HCT116 (cell line): ENCODE results near the gene PTOV1. TPM values are rescaled to one million over a fixed set of nuclear protein-coding genes. Genes with fewer than 3 reads are reported as not detected.

Experiments
- ATAC-seq: fragments of 200-7000 bp; cut with Tn5 transposase; 2 replicates; pipeline ENCODE4 v1.9.1; 2020; ENCODE audit warnings: mild to moderate bottlenecking, moderate library complexity
- BruUV-seq: library from RNA; stranded (reverse); fragments of 400-500 nt; replicated peaks from 2 replicates; lab custom pipeline; 2021; lab: Mats Ljungman, UMichigan
- CTCF ChIA-PET: fragments of 300-600 bp; sonication (Branson Sonifier 250); formaldehyde crosslinking; loops from one replicate; lab custom pipeline; 2021; ENCODE audit warnings: antibody characterized with exemption; lab: Charles Lee
- POLR2A ChIA-PET: fragments of 300-600, 350-600 bp; sonication (Branson Sonifier 250); formaldehyde crosslinking; loops from one replicate; lab custom pipeline; 2021; ENCODE audit warnings: antibody characterized with exemption; lab: Charles Lee
- RAD21 ChIA-PET, 2 experiments: fragments of 300-600 bp; sonication (Branson Sonifier 250); formaldehyde crosslinking; loops; one replicate each; lab custom pipeline; 2023; ENCODE audit warnings: low total read pairs in 2 of 2; ENCODE audit not compliant: uncharacterized antibody in 2 of 2, unreplicated experiment in 2 of 2, low non-redundant PET in 1 of 2; lab: Charles Lee
- DNase-seq: peaks from one replicate; pipeline ENCODE4 v3.0.0-alpha.2; 2010; ENCODE audit warnings: low read depth, low spot score
- H2AFZ ChIP-seq: fragments of 200-600 bp; shearing (Covaris generic), sonication (generic); 2 replicates; pipeline ENCODE4 v1.6.1; 2017; ENCODE audit warnings: low read depth, mixed run types, mixed read lengths, antibody characterized with exemption, low read length; ENCODE audit not compliant: poor library complexity, severe bottlenecking
- H3K27ac ChIP-seq: 2 replicates; pipeline ENCODE4 v1.5.1; 2012; ENCODE audit warnings: low read depth, low read length
- H3K27me3 ChIP-seq: fragments of 200-600 bp; sonication (generic); 2 replicates; pipeline ENCODE4 v1.6.1; 2016; ENCODE audit warnings: mixed run types, low read length, mixed read lengths; ENCODE audit not compliant: insufficient read depth
- H3K36me3 ChIP-seq, 2 experiments: fragments of 200-500 bp in 1 of 2; fragments of 200-600 bp in 1 of 2; sonication (Bioruptor generic) in 1 of 2; sonication (generic) in 1 of 2; 2 replicates each; pipeline versions ENCODE4 v1.5.1 to v1.6.1; 2014 to 2016; ENCODE audit warnings: low read length in 2 of 2, inconsistent platforms in 1 of 2, mixed read lengths in 1 of 2, mixed run types in 1 of 2; ENCODE audit not compliant: insufficient read depth in 2 of 2, control insufficient read depth in 1 of 2
- H3K4me1 ChIP-seq, 2 experiments: fragments of 200-600 bp in 1 of 2; sonication (generic) in 1 of 2; 2 replicates each; pipeline versions ENCODE4 v1.5.1 to v1.6.1; 2012 to 2017; ENCODE audit warnings: low read length in 2 of 2, inconsistent platforms in 1 of 2, mild to moderate bottlenecking in 1 of 2, mixed read lengths in 1 of 2, mixed run types in 1 of 2, moderate library complexity in 1 of 2; ENCODE audit not compliant: insufficient read depth in 2 of 2, control insufficient read depth in 1 of 2
- H3K4me2 ChIP-seq: fragments of 200-600 bp; sonication (generic); 2 replicates; pipeline ENCODE4 v1.6.1; 2017; ENCODE audit warnings: mixed run types, low read length, mixed read lengths
- H3K4me3 ChIP-seq, 2 experiments: fragments of 200-600 bp in 1 of 2; sonication (generic) in 1 of 2; replicated peaks in 1 of 2; 2 replicates each; pipeline ENCODE4 v1.5.1; 2011 to 2016; ENCODE audit warnings: low read length in 2 of 2, control low read depth in 1 of 2, low read depth in 1 of 2, mild to moderate bottlenecking in 1 of 2, mixed read lengths in 1 of 2, mixed run types in 1 of 2
- H3K79me2 ChIP-seq: fragments of 200-600 bp; sonication (generic); 2 replicates; pipeline ENCODE4 v1.6.1; 2017; ENCODE audit warnings: mild to moderate bottlenecking, mixed run types, low read length, moderate library complexity, mixed read lengths; ENCODE audit not compliant: insufficient read depth
- H3K9ac ChIP-seq: fragments of 200-600 bp; sonication (generic); 2 replicates; pipeline ENCODE4 v1.6.1; 2016; ENCODE audit warnings: low read length, mixed read lengths
- H3K9me2 ChIP-seq: fragments of 200-600 bp; sonication (generic), shearing (Covaris generic); 2 replicates; pipeline ENCODE4 v1.6.1; 2017; ENCODE audit warnings: mixed run types, mild to moderate bottlenecking, moderate library complexity; ENCODE audit not compliant: insufficient read depth
- H3K9me3 ChIP-seq, 2 experiments: fragments of 200-500 bp in 1 of 2; fragments of 200-600 bp in 1 of 2; sonication (Bioruptor generic) in 1 of 2; sonication (generic) in 1 of 2; 2 replicates each; pipeline ENCODE4 v1.6.1; 2014 to 2017; ENCODE audit warnings: low read length in 2 of 2, mixed read lengths in 2 of 2, inconsistent platforms in 1 of 2, low read depth in 1 of 2, mild to moderate bottlenecking in 1 of 2, mixed run types in 1 of 2, moderate library complexity in 1 of 2; ENCODE audit not compliant: control insufficient read depth in 1 of 2, insufficient read depth in 1 of 2
- H4K20me1 ChIP-seq: fragments of 200-600 bp; sonication (generic), shearing (Covaris generic); 2 replicates; pipeline ENCODE4 v1.6.1; 2017; ENCODE audit warnings: mixed run types, mild to moderate bottlenecking, moderate library complexity; ENCODE audit not compliant: insufficient read depth
- ATF3 ChIP-seq: IDR thresholded peaks from 2 replicates; pipeline ENCODE4 v1.6.1; 2012
- CBX3 ChIP-seq: IDR thresholded peaks from 2 replicates; pipeline ENCODE4 v1.6.1; 2012; ENCODE audit warnings: low read depth
- CEBPB ChIP-seq: IDR thresholded peaks from 2 replicates; pipeline ENCODE4 v1.6.1; 2012; ENCODE audit warnings: low read depth
- EGR1 ChIP-seq: IDR thresholded peaks from 2 replicates; pipeline ENCODE4 v1.6.1; 2012; ENCODE audit warnings: low read depth
- EZH2phosphoT487 ChIP-seq: fragments of 200-600 bp; IDR thresholded peaks from 2 replicates; pipeline ENCODE4 v1.6.1; 2018; ENCODE audit warnings: antibody characterized with exemption, borderline replicate concordance
- FOSL1 ChIP-seq: IDR thresholded peaks from 2 replicates; pipeline ENCODE4 v1.6.1; 2012; ENCODE audit warnings: low read depth
- JUND ChIP-seq: IDR thresholded peaks from 2 replicates; pipeline ENCODE4 v1.6.1; 2012
- RAD21 ChIP-seq: IDR thresholded peaks from 2 replicates; pipeline ENCODE4 v1.6.1; 2012; ENCODE audit warnings: low read depth, mild to moderate bottlenecking
- SIN3A ChIP-seq: IDR thresholded peaks from 2 replicates; pipeline ENCODE4 v1.6.1; 2012; ENCODE audit warnings: low read depth
- SP1 ChIP-seq: IDR thresholded peaks from 2 replicates; pipeline ENCODE4 v1.6.1; 2012; ENCODE audit warnings: low read depth
- TCF7L2 ChIP-seq: IDR thresholded peaks from 2 replicates; pipeline ENCODE4 v1.7.0; 2011; ENCODE audit warnings: borderline replicate concordance, inconsistent platforms; ENCODE audit not compliant: insufficient read depth, insufficient read length; ENCODE audit errors: extremely low read depth
- YY1 ChIP-seq: IDR thresholded peaks from 2 replicates; pipeline ENCODE4 v1.6.1; 2011; ENCODE audit warnings: low read length, low read depth, moderate library complexity, mild to moderate bottlenecking; ENCODE audit not compliant: insufficient replicate concordance; ENCODE audit errors: extremely low read depth
- ZBTB33 ChIP-seq: IDR thresholded peaks from 2 replicates; pipeline ENCODE4 v1.6.1; 2011; ENCODE audit warnings: mild to moderate bottlenecking, low read length, moderate library complexity; ENCODE audit not compliant: insufficient replicate concordance; ENCODE audit errors: extremely low read depth
- ZFX ChIP-seq: fragments of 450-650 bp; IDR thresholded peaks from 2 replicates; pipeline ENCODE4 v1.6.1; 2017
- ZNF274 ChIP-seq: fragments of 200-500 bp; sonication (Bioruptor generic); IDR thresholded peaks from 2 replicates; pipeline ENCODE4 v1.6.1; 2014; ENCODE audit warnings: mild to moderate bottlenecking, low read depth, low read length, inconsistent platforms
- intact Hi-C: fragments of 100-400 bp; cut with micrococcal nuclease; formaldehyde crosslinking; loops from 2 replicates; pipeline ENCODE4 v1.10.0; 2022
- total RNA-seq: library from RNA; stranded (reverse); gene quantifications from one replicate; pipeline ENCODE4 v1.2.1, GENCODE V29; 2021; ENCODE audit not compliant: unreplicated experiment
- TF ChIP-seq, protein P1 (sequence below): IDR thresholded peaks from 2 replicates; pipeline ENCODE4 v1.6.1; 2012; ENCODE audit warnings: low read depth

The PTOV1 gene
- total RNA-seq, 1 experiment from 2014 or later = 236 TPM

DNA sequence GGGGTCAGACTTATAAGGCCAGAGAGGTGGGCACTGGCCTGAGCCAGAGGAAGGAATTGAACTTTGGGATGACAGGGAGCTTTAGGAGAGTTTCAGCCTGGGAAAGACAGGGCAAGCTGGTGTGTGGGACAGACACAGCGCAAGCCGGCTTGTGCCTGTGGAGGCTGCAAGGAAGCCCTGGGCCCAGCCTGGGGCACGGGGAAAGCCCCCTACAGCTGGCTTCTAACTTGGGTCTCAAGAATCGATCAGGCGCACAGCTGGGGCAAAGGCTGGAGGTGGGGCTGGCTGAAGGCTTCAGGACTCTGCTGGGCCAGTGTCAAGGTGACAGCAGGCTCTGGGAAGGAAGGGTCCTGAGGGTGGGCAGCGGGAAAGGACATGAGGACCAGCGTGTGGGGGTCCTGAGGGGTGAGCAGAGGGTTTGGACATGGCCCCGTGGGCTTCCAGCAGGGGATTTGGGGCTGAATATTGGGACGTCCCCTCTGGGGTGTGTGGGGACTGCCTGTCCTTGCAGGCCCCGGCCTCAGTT lies 3.0 kb downstream of the PTOV1 start:
- DNase-seq = no peak
- Histone ChIP-seq H3K79me2 (peaks cover 44% of the 10 kb centered on the region), H3K36me3 (peaks cover 5 to 16% of the 10 kb centered on the region in 2 experiments; a peak in 3 of 4 replicates), H3K9me2 (no peaks in the 10 kb centered on the region), H3K27ac (peak overlapping the region; percentile 42; the same call in 1 of the 2 replicates), H3K9ac (no peak overlapping the region), H2AFZ (no peak overlapping the region), H3K4me3 (no peak overlapping the region), H3K4me1 (peaks cover 19 to 37% of the 10 kb centered on the region in 2 experiments), H3K4me2 (no peak overlapping the region), H3K27me3 (no peaks in the 10 kb centered on the region), H4K20me1 (no peaks in the 10 kb centered on the region), H3K9me3 (no peaks in the 10 kb centered on the region)
- ChIA-PET POLR2A (interaction anchor here (1.7 kb wide), 1 partner anchor 11 kb away, joined by 6 read pairs; no protein-coding TSS in a partner anchor), RAD21 (no interaction called here), CTCF (interaction anchor here (0.7 kb wide), 1 partner anchor 11 kb away, joined by 3 read pairs; no protein-coding TSS in a partner anchor)
- BruUV-seq = no TSS peak
- intact Hi-C loops = no loop called here
- no peak for ATAC-seq
- TF ChIP-seq YY1 (no peak), CBX3 (no peak), EZH2phosphoT487 (no peak), SIN3A (no peak), RAD21 (no peak), CEBPB (no peak), ZNF274 (no peak), FOSL1 (no peak), ZFX (no peak), SP1 (no peak), JUND (no peak), ATF3 (no peak), ZBTB33 (no peak), EGR1 (no peak), TCF7L2 (no peak)
- TF ChIP-seq, protein P1, sequence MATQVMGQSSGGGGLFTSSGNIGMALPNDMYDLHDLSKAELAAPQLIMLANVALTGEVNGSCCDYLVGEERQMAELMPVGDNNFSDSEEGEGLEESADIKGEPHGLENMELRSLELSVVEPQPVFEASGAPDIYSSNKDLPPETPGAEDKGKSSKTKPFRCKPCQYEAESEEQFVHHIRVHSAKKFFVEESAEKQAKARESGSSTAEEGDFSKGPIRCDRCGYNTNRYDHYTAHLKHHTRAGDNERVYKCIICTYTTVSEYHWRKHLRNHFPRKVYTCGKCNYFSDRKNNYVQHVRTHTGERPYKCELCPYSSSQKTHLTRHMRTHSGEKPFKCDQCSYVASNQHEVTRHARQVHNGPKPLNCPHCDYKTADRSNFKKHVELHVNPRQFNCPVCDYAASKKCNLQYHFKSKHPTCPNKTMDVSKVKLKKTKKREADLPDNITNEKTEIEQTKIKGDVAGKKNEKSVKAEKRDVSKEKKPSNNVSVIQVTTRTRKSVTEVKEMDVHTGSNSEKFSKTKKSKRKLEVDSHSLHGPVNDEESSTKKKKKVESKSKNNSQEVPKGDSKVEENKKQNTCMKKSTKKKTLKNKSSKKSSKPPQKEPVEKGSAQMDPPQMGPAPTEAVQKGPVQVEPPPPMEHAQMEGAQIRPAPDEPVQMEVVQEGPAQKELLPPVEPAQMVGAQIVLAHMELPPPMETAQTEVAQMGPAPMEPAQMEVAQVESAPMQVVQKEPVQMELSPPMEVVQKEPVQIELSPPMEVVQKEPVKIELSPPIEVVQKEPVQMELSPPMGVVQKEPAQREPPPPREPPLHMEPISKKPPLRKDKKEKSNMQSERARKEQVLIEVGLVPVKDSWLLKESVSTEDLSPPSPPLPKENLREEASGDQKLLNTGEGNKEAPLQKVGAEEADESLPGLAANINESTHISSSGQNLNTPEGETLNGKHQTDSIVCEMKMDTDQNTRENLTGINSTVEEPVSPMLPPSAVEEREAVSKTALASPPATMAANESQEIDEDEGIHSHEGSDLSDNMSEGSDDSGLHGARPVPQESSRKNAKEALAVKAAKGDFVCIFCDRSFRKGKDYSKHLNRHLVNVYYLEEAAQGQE = no peak
